HepG2 (cell line): ENCODE results near the gene MSL3B.

ENCODE experiments used
- POLR2AphosphoS5 ChIP-seq: IDR thresholded peaks from 2 replicates; pipeline ENCODE4 v1.6.1; 2012; ENCODE audit warnings: low read depth, low read length
- RXRA ChIP-seq: sonication (generic); formaldehyde crosslinking; IDR thresholded peaks from 2 replicates; pipeline ENCODE4 v1.5.1; 2020; ENCODE audit warnings: missing genetic modification reagents

DNA sequence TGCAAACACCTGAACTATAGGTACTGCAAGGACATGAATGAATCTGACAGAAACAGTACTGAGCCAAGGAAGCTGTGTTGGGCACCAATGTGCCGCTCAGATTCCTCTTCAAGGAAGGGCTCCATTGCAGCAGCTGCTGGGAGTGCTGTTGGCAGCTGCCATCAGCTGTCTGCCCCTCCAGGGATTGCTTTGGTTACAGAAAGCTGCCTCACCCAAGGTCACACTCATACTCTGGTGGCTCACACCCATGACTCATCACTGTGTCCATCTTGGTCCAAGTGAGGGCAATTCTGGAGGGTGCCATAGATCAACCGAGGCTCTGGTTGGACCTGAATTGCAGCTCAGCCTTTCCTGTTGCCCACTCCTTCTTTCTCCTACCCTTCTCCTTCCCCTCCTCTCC, 24.6 kb upstream of the MSL3B start:
- TF ChIP-seq POLR2AphosphoS5 (no peak), RXRA (CRISPR knock-in tag) (no peak)
